A673 (cell line): ENCODE data around the gene CHST15. TPM values are rescaled to one million over a fixed set of nuclear protein-coding genes. Genes with fewer than 3 reads are reported as not detected.

Experiments
- BruUV-seq: library from RNA; stranded (reverse); fragments of 400-500 nt; replicated peaks from 2 replicates; lab custom pipeline; 2021; lab: Mats Ljungman, UMichigan
- CTCF ChIA-PET: fragments of 300-600 bp; sonication (Branson Sonifier 250); formaldehyde crosslinking; loops from one replicate; lab custom pipeline; 2022; ENCODE audit warnings: antibody characterized with exemption; lab: Charles Lee
- POLR2A ChIA-PET: fragments of 300-600 bp; sonication (Branson Sonifier 250); formaldehyde crosslinking; loops from one replicate; lab custom pipeline; 2022; ENCODE audit warnings: antibody characterized with exemption; ENCODE audit not compliant: low non-redundant PET; lab: Charles Lee
- DNase-seq: peaks from one replicate; pipeline ENCODE4 v3.0.0-alpha.2; 2015; ENCODE audit warnings: low spot score
- H3K27ac ChIP-seq: fragments of 200-600 bp; sonication (generic); 2 replicates; pipeline ENCODE4 v1.5.1; 2016; ENCODE audit warnings: mixed run types, low read depth, mild to moderate bottlenecking, mixed read lengths, antibody characterized with exemption, low read length; ENCODE audit not compliant: poor library complexity, severe bottlenecking
- H3K27me3 ChIP-seq: fragments of 200-600 bp; sonication (generic); replicated peaks from 2 replicates; pipeline ENCODE4 v1.6.1; 2017; ENCODE audit warnings: mixed run types, low read depth, mild to moderate bottlenecking, mixed read lengths, antibody characterized with exemption, low read length; ENCODE audit not compliant: insufficient read depth, poor library complexity
- H3K36me3 ChIP-seq: fragments of 200-600 bp; sonication (generic); 2 replicates; pipeline ENCODE4 v1.6.1; 2016; ENCODE audit warnings: mixed run types, mild to moderate bottlenecking, mixed read lengths, antibody characterized with exemption, low read length; ENCODE audit not compliant: insufficient read depth, poor library complexity, severe bottlenecking
- H3K4me1 ChIP-seq: fragments of 200-600 bp; sonication (generic); 2 replicates; pipeline ENCODE4 v1.6.1; 2017; ENCODE audit warnings: mixed run types, mild to moderate bottlenecking, mixed read lengths, antibody characterized with exemption, low read length; ENCODE audit not compliant: insufficient read depth, poor library complexity, severe bottlenecking
- H3K4me3 ChIP-seq: fragments of 200-600 bp; sonication (generic); 2 replicates; pipeline ENCODE4 v1.5.1; 2016; ENCODE audit warnings: low read depth, mixed run types, mild to moderate bottlenecking, mixed read lengths, low read length; ENCODE audit not compliant: poor library complexity, severe bottlenecking
- H3K9me3 ChIP-seq: fragments of 200-600 bp; sonication (generic); 2 replicates; pipeline ENCODE4 v1.6.1; 2016; ENCODE audit warnings: mixed run types, low read depth, mild to moderate bottlenecking, mixed read lengths, antibody characterized with exemption, low read length; ENCODE audit not compliant: poor library complexity, severe bottlenecking
- CTCF ChIP-seq: fragments of 300-800, 200-600 bp; sonication (generic); conservative IDR thresholded peaks from 2 replicates; pipeline ENCODE4 v1.5.1; 2017; ENCODE audit warnings: low read depth, mild to moderate bottlenecking, antibody characterized with exemption, low read length, moderate library complexity, mixed read lengths
- EZH2 ChIP-seq: fragments of 200-600 bp; sonication (generic); IDR thresholded peaks from 2 replicates; pipeline ENCODE4 v1.6.1; 2017; ENCODE audit warnings: borderline replicate concordance, low read depth, mild to moderate bottlenecking, mixed read lengths, antibody characterized with exemption, low read length; ENCODE audit not compliant: poor library complexity, severe bottlenecking
- intact Hi-C: fragments of 100-400 bp; cut with micrococcal nuclease; formaldehyde crosslinking; loops from one replicate; pipeline ENCODE4 v1.10.0; 2022; ENCODE audit not compliant: unreplicated experiment
- total RNA-seq: library from RNA; stranded (reverse); gene quantifications from 2 replicates; pipeline ENCODE4 v1.2.3, GENCODE V29; 2021

The CHST15 gene
- total RNA-seq, 1 experiment from 2014 or later, result 1.7 TPM

GRCh38 chr10:124041675-124042445, 51.5 kb downstream of the CHST15 start:
- intact Hi-C loops, result no loop called here
- ChIA-PET POLR2A (no interaction called here), CTCF (no interaction called here)
- no peak overlapping the region for H3K27ac ChIP-seq
- DNase-seq, result no peak
- H3K4me3 ChIP-seq, result no peak overlapping the region
- H3K36me3 ChIP-seq, result no peaks in the 10 kb centered on the region
- no peaks in the 10 kb centered on the region for H3K4me1 ChIP-seq
- no peaks in the 10 kb centered on the region for H3K27me3 ChIP-seq
- no peaks in the 10 kb centered on the region for H3K9me3 ChIP-seq
- TF ChIP-seq CTCF (no peak), EZH2 (no peak)
- BruUV-seq, result no TSS peak

- no TSS peak for BruUV-seq
- Histone ChIP-seq H3K36me3 (no peaks in the 10 kb centered on the region), H3K4me1 (no peaks in the 10 kb centered on the region), H3K9me3 (no peaks in the 10 kb centered on the region), H3K27ac (no peak overlapping the region), H3K4me3 (no peak overlapping the region), H3K27me3 (no peaks in the 10 kb centered on the region)
- no peak for DNase-seq
- ChIA-PET CTCF (interaction anchor here (0.5 kb wide), 1 partner anchor 94 kb away, joined by 5 read pairs; no protein-coding TSS in a partner anchor), POLR2A (no interaction called here)
- TF ChIP-seq EZH2, result no peak
- TF ChIP-seq CTCF, result no peak
- intact Hi-C loops, result no loop called here
These were observed 52.8 kb downstream of the CHST15 start for GRCh38 chr10:124040451-124041188.

- Histone ChIP-seq H3K4me1 (no peaks in the 10 kb centered on the region), H3K27me3 (no peaks in the 10 kb centered on the region), H3K4me3 (no peak overlapping the region), H3K27ac (no peak overlapping the region), H3K9me3 (no peaks in the 10 kb centered on the region), H3K36me3 (no peaks in the 10 kb centered on the region)
- no TSS peak for BruUV-seq
- DNase-seq, result no peak
- intact Hi-C loops, result no loop called here
- TF ChIP-seq EZH2, result no peak
- TF ChIP-seq CTCF, result no peak
- CTCF ChIA-PET, result interaction anchor here (0.5 kb wide), 1 partner anchor 93 kb away, joined by 5 read pairs; no protein-coding TSS in a partner anchor
- POLR2A ChIA-PET, result interaction anchor here (0.7 kb wide), 1 partner anchor 10 kb away, joined by 4 read pairs; no protein-coding TSS in a partner anchor
These were observed 53.9 kb downstream of the CHST15 start for GRCh38 chr10:124039483-124040013.
